H1 (cell line): ENCODE results near the gene AQP6.

Experiments
- CHD2 ChIP-seq: IDR thresholded peaks from 2 replicates; pipeline ENCODE4 v1.6.1; 2012; ENCODE audit warnings: low read length, improper control_type of control experiment
- EZH2 ChIP-seq: fragments of 200-600 bp; sonication (generic); IDR thresholded peaks from 2 replicates; pipeline ENCODE4 v1.7.1; 2012; ENCODE audit warnings: low read depth, mild to moderate bottlenecking, moderate library complexity, low read length, inconsistent platforms; ENCODE audit not compliant: severe bottlenecking
- GABPA ChIP-seq: IDR thresholded peaks from 2 replicates; pipeline ENCODE4 v1.6.1; 2011; ENCODE audit warnings: mild to moderate bottlenecking, low read length, moderate library complexity, borderline replicate concordance; ENCODE audit not compliant: insufficient read depth
- POLR2A ChIP-seq, 2 experiments: IDR thresholded peaks; 1 replicate in 1 of 2; 2 replicates in 1 of 2; pipeline ENCODE4 v1.6.1; 2011; ENCODE audit warnings: low read depth in 2 of 2, low read length in 2 of 2, mild to moderate bottlenecking in 2 of 2; ENCODE audit errors: control extremely low read depth in 1 of 2
- POLR2AphosphoS5 ChIP-seq: IDR thresholded peaks from 2 replicates; pipeline ENCODE4 v1.6.1; 2011; ENCODE audit warnings: low read depth, low read length
- RAD21 ChIP-seq, 2 experiments: IDR thresholded peaks in 1 of 2; conservative IDR thresholded peaks in 1 of 2; 2 replicates each; pipeline ENCODE4 v1.6.1; 2011; ENCODE audit warnings: low read depth in 2 of 2, low read length in 2 of 2, improper control_type of control experiment in 1 of 2, inconsistent platforms in 1 of 2, mild to moderate bottlenecking in 1 of 2, moderate library complexity in 1 of 2
- SIN3A ChIP-seq, 2 experiments: IDR thresholded peaks in 1 of 2; conservative IDR thresholded peaks in 1 of 2; 2 replicates each; pipeline ENCODE4 v1.6.1; 2011 to 2012; ENCODE audit warnings: low read length in 2 of 2, improper control_type of control experiment in 1 of 2, low read depth in 1 of 2, mild to moderate bottlenecking in 1 of 2
- SP1 ChIP-seq: IDR thresholded peaks from 2 replicates; pipeline ENCODE4 v1.6.1; 2011; ENCODE audit warnings: low read depth, low read length
- SP2 ChIP-seq: IDR thresholded peaks from 2 replicates; pipeline ENCODE4 v1.6.1; 2012; ENCODE audit warnings: mild to moderate bottlenecking, low read length, inconsistent platforms
- YY1 ChIP-seq: IDR thresholded peaks from 2 replicates; pipeline ENCODE4 v1.6.1; 2011; ENCODE audit warnings: low read depth, mild to moderate bottlenecking, low read length
- TF ChIP-seq, protein P1 (sequence below), 3 experiments: IDR thresholded peaks; 1 replicate in 2 of 3; 2 replicates in 1 of 3; pipeline versions ENCODE4 v1.5.1 to v1.6.1; 2011; ENCODE audit warnings: low read length in 3 of 3, mild to moderate bottlenecking in 3 of 3, inconsistent platforms in 2 of 3, low read depth in 1 of 3, moderate library complexity in 1 of 3; ENCODE audit not compliant: insufficient read depth in 1 of 3; ENCODE audit errors: control extremely low read depth in 1 of 3
- TF ChIP-seq, protein P2 (sequence below): IDR thresholded peaks from 2 replicates; pipeline ENCODE4 v1.6.1; 2012; ENCODE audit warnings: inconsistent platforms
- TF ChIP-seq, protein P3 (sequence below): IDR thresholded peaks from 2 replicates; pipeline ENCODE4 v1.6.1; 2012; ENCODE audit warnings: low read length, inconsistent platforms

DNA sequence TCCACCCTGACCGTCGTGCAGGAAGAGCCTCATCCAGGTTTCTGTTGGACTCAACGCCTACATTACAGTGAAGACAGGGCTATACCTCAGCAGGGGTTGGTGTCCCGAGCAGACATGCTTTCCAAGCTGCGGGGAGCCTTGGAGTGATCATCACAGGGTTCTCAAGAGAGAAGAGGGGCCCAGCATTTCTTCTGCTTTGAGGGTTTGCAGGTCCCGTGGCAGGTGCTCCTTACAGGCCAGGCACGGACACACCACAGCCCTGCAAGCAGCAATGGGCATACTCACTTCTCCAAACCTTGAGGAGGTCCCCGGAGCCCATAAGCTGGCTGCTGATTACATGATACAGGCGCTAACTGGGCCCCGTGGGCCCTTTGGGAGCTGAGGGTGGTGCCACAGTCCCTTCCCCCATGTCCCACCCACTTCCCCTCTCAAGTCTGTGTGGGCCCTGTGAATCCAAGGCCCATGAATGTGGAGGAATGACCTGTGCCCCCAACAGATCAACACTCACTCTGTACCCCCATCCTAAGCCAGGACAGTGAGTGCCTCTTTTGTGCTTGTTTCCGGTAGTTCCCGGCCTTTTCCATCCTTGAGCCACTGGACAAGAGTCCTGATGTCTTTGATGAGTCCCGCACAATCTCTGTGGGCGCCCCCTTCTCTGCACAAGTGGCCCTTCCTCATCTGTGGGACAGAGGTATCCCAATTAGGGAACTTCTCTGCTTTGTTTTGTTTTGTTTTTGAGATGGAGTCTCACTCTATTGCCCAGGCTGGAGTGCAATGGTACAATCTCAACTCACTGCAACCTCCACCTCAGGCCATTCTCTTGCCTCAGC is 21.1 kb upstream of the AQP6 start:
- TF ChIP-seq POLR2A (IDR thresholded peaks at IDR 0.05; ENCODE audit: control extremely low read depth in 1 of 2, low read depth in 2 of 2, low read length in 2 of 2) (no peak), EZH2 (no peak), SP2 (no peak), SIN3A (conservative IDR thresholded peaks at IDR 0.05 in 1 of 2, IDR thresholded peaks at IDR 0.05 in 1 of 2; ENCODE audit: low read depth in 1 of 2, low read length in 2 of 2) (no peak), RAD21 (IDR thresholded peaks at IDR 0.05 in 1 of 2, conservative IDR thresholded peaks at IDR 0.05 in 1 of 2; ENCODE audit: low read depth in 2 of 2, low read length in 2 of 2) (no peak), POLR2AphosphoS5 (no peak), GABPA (no peak), CHD2 (no peak), SP1 (no peak), YY1 (no peak)
- TF ChIP-seq, protein P1, sequence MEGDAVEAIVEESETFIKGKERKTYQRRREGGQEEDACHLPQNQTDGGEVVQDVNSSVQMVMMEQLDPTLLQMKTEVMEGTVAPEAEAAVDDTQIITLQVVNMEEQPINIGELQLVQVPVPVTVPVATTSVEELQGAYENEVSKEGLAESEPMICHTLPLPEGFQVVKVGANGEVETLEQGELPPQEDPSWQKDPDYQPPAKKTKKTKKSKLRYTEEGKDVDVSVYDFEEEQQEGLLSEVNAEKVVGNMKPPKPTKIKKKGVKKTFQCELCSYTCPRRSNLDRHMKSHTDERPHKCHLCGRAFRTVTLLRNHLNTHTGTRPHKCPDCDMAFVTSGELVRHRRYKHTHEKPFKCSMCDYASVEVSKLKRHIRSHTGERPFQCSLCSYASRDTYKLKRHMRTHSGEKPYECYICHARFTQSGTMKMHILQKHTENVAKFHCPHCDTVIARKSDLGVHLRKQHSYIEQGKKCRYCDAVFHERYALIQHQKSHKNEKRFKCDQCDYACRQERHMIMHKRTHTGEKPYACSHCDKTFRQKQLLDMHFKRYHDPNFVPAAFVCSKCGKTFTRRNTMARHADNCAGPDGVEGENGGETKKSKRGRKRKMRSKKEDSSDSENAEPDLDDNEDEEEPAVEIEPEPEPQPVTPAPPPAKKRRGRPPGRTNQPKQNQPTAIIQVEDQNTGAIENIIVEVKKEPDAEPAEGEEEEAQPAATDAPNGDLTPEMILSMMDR (IDR thresholded peaks at IDR 0.05; ENCODE audit: control extremely low read depth in 1 of 3, insufficient read depth in 1 of 3, low read depth in 1 of 3, low read length in 3 of 3), result no peak
- TF ChIP-seq, protein P2, sequence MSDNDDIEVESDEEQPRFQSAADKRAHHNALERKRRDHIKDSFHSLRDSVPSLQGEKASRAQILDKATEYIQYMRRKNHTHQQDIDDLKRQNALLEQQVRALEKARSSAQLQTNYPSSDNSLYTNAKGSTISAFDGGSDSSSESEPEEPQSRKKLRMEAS, result no peak
- TF ChIP-seq, protein P3, sequence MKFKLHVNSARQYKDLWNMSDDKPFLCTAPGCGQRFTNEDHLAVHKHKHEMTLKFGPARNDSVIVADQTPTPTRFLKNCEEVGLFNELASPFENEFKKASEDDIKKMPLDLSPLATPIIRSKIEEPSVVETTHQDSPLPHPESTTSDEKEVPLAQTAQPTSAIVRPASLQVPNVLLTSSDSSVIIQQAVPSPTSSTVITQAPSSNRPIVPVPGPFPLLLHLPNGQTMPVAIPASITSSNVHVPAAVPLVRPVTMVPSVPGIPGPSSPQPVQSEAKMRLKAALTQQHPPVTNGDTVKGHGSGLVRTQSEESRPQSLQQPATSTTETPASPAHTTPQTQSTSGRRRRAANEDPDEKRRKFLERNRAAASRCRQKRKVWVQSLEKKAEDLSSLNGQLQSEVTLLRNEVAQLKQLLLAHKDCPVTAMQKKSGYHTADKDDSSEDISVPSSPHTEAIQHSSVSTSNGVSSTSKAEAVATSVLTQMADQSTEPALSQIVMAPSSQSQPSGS, result no peak
